IPS-15b (cell line): Measurements from ENCODE around the gene BCLAF1.

ENCODE experiments used
- H3K27me3 ChIP-seq: one replicate; pipeline ENCODE4 v1.6.1; 2013; ENCODE audit warnings: low read length; ENCODE audit not compliant: control insufficient read depth, insufficient read depth
- H3K36me3 ChIP-seq: one replicate; pipeline ENCODE4 v1.6.1; 2013; ENCODE audit warnings: low read length; ENCODE audit not compliant: control insufficient read depth, insufficient read depth
- H3K4me1 ChIP-seq: one replicate; pipeline ENCODE4 v1.6.1; 2013; ENCODE audit warnings: mild to moderate bottlenecking, low read length; ENCODE audit not compliant: control insufficient read depth, insufficient read depth
- H3K4me3 ChIP-seq: one replicate; pipeline ENCODE4 v1.5.1; 2013; ENCODE audit warnings: low read depth, low read length
- H3K9ac ChIP-seq: one replicate; pipeline ENCODE4 v1.6.1; 2013; ENCODE audit warnings: low read depth, mild to moderate bottlenecking, low read length
- H3K9me3 ChIP-seq: one replicate; pipeline ENCODE4 v1.6.1; 2013; ENCODE audit warnings: mild to moderate bottlenecking, low read length; ENCODE audit not compliant: control insufficient read depth, insufficient read depth

Gene BCLAF1

DNA sequence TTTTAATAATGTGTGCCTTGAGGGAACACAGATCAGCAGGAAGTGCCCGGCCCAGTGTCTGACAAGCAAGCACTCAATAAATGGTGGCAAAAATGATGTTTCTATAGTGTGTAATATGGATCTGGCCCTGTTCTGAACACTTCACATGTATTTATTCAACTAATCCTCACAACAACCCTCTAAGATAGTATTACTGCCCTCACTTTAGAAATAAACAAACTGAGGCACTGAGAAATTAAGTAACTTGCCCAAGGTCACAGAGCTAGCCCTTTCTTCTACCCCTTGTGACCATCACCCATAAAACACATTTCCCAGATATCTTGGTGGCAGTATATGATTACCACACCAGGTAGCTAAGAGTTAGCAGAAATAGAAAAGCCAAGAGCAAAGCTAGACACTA, 26.7 kb downstream of the BCLAF1 start:
- no peaks in the 10 kb centered on the region for H3K4me1 ChIP-seq
- no peaks in the 10 kb centered on the region for H3K9me3 ChIP-seq
- peaks cover 15% of the 10 kb centered on the region for H3K36me3 ChIP-seq
- no peak overlapping the region for H3K4me3 ChIP-seq
- H3K27me3 ChIP-seq = no peaks in the 10 kb centered on the region
- H3K9ac ChIP-seq = no peak overlapping the region

DNA sequence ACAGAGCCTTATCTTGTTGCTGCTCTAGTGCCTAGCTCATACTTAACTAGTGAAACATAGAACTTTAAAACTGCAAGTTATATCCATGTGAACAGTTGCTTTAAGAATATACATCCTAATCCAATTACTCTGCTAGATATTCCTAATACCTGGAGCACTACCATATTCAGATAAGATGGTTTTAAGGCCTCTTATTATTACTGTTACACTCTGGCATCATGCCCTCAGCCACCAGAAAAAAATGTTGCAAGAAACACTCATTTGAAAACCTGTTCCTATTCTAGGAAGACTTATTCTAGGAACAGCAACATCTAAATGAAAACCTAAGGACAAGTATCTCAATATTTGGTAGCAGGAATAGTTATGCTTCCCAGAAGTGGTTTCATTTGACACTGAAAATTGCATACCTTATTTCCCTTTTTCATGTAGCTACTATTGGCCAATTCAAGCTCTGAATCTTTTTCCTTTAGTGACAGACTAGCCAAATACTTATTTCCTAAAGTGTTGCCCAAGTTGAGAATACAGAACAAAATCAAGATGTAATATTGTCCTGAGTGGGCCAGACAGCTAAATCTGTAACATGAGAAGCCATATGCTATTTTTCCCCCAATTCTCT, 34.7 kb downstream of the BCLAF1 start:
- H3K9me3 ChIP-seq = no peaks in the 10 kb centered on the region
- no peak overlapping the region for H3K4me3 ChIP-seq
- H3K4me1 ChIP-seq = no peaks in the 10 kb centered on the region
- no peak overlapping the region for H3K9ac ChIP-seq
- no peaks in the 10 kb centered on the region for H3K27me3 ChIP-seq
- H3K36me3 ChIP-seq = no peaks in the 10 kb centered on the region

DNA sequence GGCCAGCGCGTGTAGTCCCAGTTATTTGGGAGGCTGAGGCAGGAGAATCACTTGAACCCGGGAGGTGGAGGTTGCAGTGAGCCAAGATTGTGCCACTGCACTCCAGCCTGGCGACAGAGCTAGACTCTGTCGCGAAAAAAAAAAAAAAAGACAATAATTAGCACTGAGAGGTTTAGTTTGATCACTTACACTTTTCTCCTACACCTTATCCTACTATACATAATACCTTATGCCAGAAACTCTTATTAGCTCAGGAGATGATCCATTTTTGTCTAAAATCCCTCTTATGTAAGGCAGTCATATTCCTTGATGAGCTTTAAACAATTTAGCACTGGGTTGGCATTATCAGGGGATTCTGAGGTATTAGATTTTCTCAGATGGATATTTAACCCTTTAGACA, 35.9 kb downstream of the BCLAF1 start:
- H3K4me3 ChIP-seq = no peak overlapping the region
- no peaks in the 10 kb centered on the region for H3K9me3 ChIP-seq
- H3K4me1 ChIP-seq = peaks cover 5% of the 10 kb centered on the region
- H3K27me3 ChIP-seq = no peaks in the 10 kb centered on the region
- H3K36me3 ChIP-seq = no peaks in the 10 kb centered on the region
- H3K9ac ChIP-seq = no peak overlapping the region

GRCh38 chr6:136252441-136252840, 37.2 kb downstream of the BCLAF1 start:
- Histone ChIP-seq H3K4me1 (peaks cover 6% of the 10 kb centered on the region), H3K9me3 (no peaks in the 10 kb centered on the region), H3K9ac (no peak overlapping the region), H3K27me3 (no peaks in the 10 kb centered on the region), H3K36me3 (no peaks in the 10 kb centered on the region), H3K4me3 (no peak overlapping the region)

GRCh38 chr6:136251394-136251793, 38.3 kb downstream of the BCLAF1 start:
- peaks cover 6% of the 10 kb centered on the region for H3K4me1 ChIP-seq
- H3K27me3 ChIP-seq = no peaks in the 10 kb centered on the region
- no peak overlapping the region for H3K4me3 ChIP-seq
- H3K36me3 ChIP-seq = no peaks in the 10 kb centered on the region
- H3K9me3 ChIP-seq = no peaks in the 10 kb centered on the region
- H3K9ac ChIP-seq = no peak overlapping the region

DNA sequence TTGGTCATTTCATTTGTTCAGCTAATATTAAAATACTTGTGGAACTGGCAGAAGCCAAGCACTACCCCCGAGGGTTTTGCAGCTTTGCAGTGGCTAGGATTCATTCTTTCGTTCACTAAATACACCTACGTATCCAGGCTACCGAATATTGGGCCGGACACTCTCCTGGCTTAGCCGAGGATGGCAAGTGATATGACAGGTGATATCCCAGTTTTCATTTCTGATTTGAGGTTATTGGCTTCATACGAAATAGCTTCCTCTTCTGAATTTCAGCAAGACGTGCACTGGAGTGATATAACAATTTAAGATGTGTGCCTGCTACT, 39.0 kb downstream of the BCLAF1 start:
- peaks cover 6% of the 10 kb centered on the region for H3K4me1 ChIP-seq
- H3K27me3 ChIP-seq = no peaks in the 10 kb centered on the region
- peak overlapping the region; percentile 64 for H3K4me3 ChIP-seq
- no peaks in the 10 kb centered on the region for H3K9me3 ChIP-seq
- no peaks in the 10 kb centered on the region for H3K36me3 ChIP-seq
- peak overlapping the region; percentile 28 for H3K9ac ChIP-seq

DNA sequence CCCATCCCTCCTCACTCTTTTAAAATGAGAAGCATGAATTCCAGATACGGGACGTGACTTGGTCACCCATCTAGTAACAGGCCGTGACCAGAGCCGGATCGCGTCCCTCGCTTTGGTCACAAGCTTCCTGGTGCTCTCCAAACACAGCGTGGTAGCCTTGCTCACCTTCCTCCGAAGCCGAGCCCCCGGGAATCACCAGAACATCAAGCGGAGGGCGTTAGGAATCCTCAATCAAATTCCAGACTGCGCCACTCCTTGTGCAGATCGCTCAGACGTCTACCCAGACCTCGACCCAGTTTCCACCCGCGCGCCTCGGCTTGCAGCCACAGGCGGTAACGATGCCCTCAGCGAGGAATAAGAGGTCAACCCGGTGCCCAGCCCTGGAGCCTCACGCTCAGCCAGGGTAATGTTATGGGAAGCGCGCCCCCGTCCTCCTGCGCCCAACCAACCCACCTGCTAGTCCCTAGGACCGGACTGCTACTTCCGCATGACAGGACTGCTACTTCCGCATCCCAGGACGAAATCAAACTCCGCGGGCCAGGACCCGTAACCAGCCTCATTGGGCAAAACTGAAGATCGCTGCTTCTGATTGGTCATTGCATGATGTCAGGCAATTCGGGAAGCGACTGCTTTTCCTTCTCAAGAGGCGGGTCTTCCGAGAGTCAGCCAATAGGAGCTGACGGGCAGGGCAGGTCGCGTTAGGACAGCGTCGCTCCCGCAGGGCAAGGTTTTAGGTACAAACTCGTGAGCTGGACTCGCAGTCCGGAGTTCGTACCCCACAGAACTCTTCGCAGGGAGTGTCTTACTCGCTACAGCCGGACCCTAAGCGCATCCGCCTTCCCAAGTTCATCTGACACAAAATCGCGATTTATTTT, 39.6 kb downstream of the BCLAF1 start, which contains the start of gene MTFR2:
MTFR2 (minus strand) TSS at position 501 of the 875 bp plus-strand sequence. CDS start 1,212 bp downstream, outside the sequence.
- Histone ChIP-seq H3K27me3 (no peaks in the 10 kb centered on the region), H3K4me3 (peak within 1 kb of the TSS; percentile 92), H3K4me1 (peaks cover 6% of the 10 kb centered on the region), H3K9me3 (no peaks in the 10 kb centered on the region), H3K36me3 (no peaks in the 10 kb centered on the region), H3K9ac (peak within 1 kb of the TSS; percentile 79)

DNA sequence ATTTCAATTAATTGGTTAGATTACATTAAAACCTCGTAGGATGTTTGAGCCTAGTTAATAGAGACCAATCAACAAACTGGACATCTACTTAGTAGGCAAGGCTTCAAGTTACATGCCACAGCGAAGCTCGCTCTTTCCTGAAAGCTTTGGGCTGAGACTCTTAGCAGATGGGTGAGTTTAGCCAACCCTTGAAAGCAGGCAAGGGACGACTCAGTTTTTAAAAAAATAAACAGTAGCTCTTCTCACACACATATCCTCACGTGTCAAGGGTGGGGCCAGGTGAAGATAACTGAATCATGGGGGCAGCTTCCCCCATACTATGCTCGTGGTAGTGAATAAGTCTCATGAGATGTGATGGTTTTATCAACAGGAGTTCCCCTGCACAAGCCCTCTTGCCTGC, 40.3 kb downstream of the BCLAF1 start:
- Histone ChIP-seq H3K4me1 (peaks cover 6% of the 10 kb centered on the region), H3K9ac (peak overlapping the region; percentile 79), H3K36me3 (no peaks in the 10 kb centered on the region), H3K27me3 (no peaks in the 10 kb centered on the region), H3K4me3 (peak overlapping the region; percentile 92), H3K9me3 (no peaks in the 10 kb centered on the region)

DNA sequence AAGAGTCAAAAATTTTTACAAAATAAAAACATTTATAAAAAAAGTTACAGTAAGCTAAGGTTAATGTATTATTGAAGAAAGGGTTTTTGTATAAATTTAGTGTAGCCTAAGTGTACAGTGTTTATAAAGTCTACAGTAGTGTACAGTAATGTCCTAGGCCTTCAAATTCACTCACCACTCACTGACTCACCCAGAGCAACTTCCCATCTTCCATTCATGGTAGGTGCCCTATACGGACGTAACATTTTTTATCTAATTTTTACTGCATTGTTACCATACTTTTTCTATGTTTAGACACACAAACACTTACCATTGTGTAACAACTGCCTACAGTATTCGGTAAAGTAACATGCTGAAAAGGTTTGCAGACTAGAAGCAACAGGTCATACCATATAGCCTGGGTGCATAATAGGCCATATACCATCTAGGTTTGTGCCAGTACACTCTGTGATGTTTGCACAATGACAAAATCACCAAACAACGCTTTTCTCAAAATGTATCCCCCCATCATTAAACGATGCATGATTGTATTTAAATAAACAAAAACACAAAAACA, 45.5 kb downstream of the BCLAF1 start:
- no peaks in the 10 kb centered on the region for H3K27me3 ChIP-seq
- H3K9me3 ChIP-seq = no peaks in the 10 kb centered on the region
- no peak overlapping the region for H3K9ac ChIP-seq
- H3K4me1 ChIP-seq = peaks cover 5% of the 10 kb centered on the region
- H3K36me3 ChIP-seq = no peaks in the 10 kb centered on the region
- H3K4me3 ChIP-seq = no peak overlapping the region

DNA sequence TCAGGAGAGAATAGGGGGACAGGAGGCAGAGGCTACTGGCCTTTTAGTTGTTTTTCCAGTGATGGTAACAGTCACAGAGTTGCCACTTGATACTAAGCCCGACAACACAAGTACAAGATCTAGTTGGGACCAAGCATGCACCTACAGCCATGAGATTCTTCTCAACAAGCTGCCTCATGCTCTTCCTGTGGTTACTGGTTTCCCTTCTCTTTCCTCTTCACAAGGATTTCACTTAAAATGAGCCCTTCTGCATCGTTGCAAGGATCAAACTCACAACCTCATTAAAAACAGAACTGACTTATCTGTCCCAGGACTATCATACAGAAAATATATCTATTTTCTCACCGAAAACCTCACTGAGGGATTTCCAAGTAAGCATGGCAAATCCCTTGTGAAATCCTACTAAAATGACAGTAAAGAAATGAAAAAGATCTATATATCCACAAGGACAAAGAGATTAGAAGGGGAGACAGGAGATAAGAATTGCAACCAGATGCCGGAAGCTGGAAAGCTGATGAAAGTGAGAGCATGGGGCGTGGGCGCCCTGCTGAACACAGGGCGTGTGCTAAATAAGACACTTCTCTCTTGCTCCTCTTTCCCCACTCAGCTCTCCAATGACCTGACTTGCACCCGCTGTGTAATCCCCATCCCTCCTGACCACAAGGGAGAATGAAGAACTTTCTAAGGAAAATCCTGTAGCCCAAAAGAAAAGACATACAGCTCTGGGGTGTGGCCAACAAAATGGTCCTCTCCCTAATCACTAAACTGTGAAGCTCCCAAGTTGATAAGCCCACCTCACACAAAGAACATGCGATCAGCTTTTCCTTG, 53.0 kb downstream of the BCLAF1 start:
- no peak overlapping the region for H3K4me3 ChIP-seq
- no peaks in the 10 kb centered on the region for H3K36me3 ChIP-seq
- H3K9ac ChIP-seq = no peak overlapping the region

GRCh38 chr6:136235233-136235564, 54.4 kb downstream of the BCLAF1 start:
- H3K27me3 ChIP-seq = no peaks in the 10 kb centered on the region
- H3K9ac ChIP-seq = no peak overlapping the region
- no peaks in the 10 kb centered on the region for H3K4me1 ChIP-seq
- no peaks in the 10 kb centered on the region for H3K36me3 ChIP-seq
- no peaks in the 10 kb centered on the region for H3K9me3 ChIP-seq
- no peak overlapping the region for H3K4me3 ChIP-seq

More for the DNA sequence above, 53.0 kb downstream of the BCLAF1 start:
- no peaks in the 10 kb centered on the region for H3K4me1 ChIP-seq
- H3K9me3 ChIP-seq = no peaks in the 10 kb centered on the region
- H3K27me3 ChIP-seq = no peaks in the 10 kb centered on the region
